Trophoblast cell (in vitro differentiated cells and primary cell): ENCODE results near the gene MGAT3.
A peak's percentile ranks its signal among the peaks of the same experiment; 100 is the strongest.

ENCODE experiments used
- DNase-seq, 2 donors: peaks; one replicate each; pipeline ENCODE4 v3.0.0-alpha.2; 2016
- H2AFZ ChIP-seq: 2 replicates; pipeline ENCODE4 v1.6.1; 2013; ENCODE audit warnings: low read length, moderate library complexity, mild to moderate bottlenecking; ENCODE audit not compliant: insufficient read depth, poor library complexity
- H2AK5ac ChIP-seq: 2 replicates; pipeline ENCODE4 v1.6.1; 2013; ENCODE audit warnings: mild to moderate bottlenecking, low read length
- H2BK120ac ChIP-seq: 2 replicates; pipeline ENCODE4 v1.6.1; 2013; ENCODE audit warnings: low read length, mild to moderate bottlenecking, moderate library complexity; ENCODE audit not compliant: insufficient read depth, poor library complexity
- H2BK12ac ChIP-seq: 2 replicates; pipeline ENCODE4 v1.6.1; 2013; ENCODE audit warnings: mild to moderate bottlenecking, low read length, moderate library complexity
- H2BK5ac ChIP-seq: 2 replicates; pipeline ENCODE4 v1.6.1; 2013; ENCODE audit warnings: low read length, low read depth, moderate library complexity, mild to moderate bottlenecking; ENCODE audit not compliant: poor library complexity
- H3K14ac ChIP-seq: 2 replicates; pipeline ENCODE4 v1.6.1; 2013; ENCODE audit warnings: mild to moderate bottlenecking, low read length
- H3K18ac ChIP-seq: 2 replicates; pipeline ENCODE4 v1.6.1; 2013; ENCODE audit warnings: mild to moderate bottlenecking, low read length
- H3K23ac ChIP-seq: 2 replicates; pipeline ENCODE4 v1.6.1; 2013; ENCODE audit warnings: low read length
- H3K27ac ChIP-seq: 2 replicates; pipeline ENCODE4 v1.5.1; 2013; ENCODE audit warnings: low read depth, mild to moderate bottlenecking, inconsistent platforms, low read length, moderate library complexity
- H3K27me3 ChIP-seq: 2 replicates; pipeline ENCODE4 v1.6.1; 2013; ENCODE audit warnings: inconsistent platforms, mild to moderate bottlenecking, low read length, moderate library complexity; ENCODE audit not compliant: insufficient read depth
- H3K36me3 ChIP-seq, 2 experiments: 1 replicate in 1 of 2; 2 replicates in 1 of 2; pipeline ENCODE4 v1.6.1; 2013; ENCODE audit warnings: low read length in 2 of 2, mild to moderate bottlenecking in 2 of 2, moderate library complexity in 1 of 2; ENCODE audit not compliant: insufficient read depth in 2 of 2, control insufficient read depth in 1 of 2
- H3K4ac ChIP-seq: 2 replicates; pipeline ENCODE4 v1.6.1; 2013; ENCODE audit warnings: low read depth, mild to moderate bottlenecking, low read length, moderate library complexity
- H3K4me1 ChIP-seq, 2 experiments: 1 replicate in 1 of 2; 2 replicates in 1 of 2; pipeline ENCODE4 v1.6.1; 2013; ENCODE audit warnings: low read length in 2 of 2, mild to moderate bottlenecking in 2 of 2, moderate library complexity in 1 of 2; ENCODE audit not compliant: insufficient read depth in 2 of 2, control insufficient read depth in 1 of 2
- H3K4me2 ChIP-seq: 2 replicates; pipeline ENCODE4 v1.6.1; 2013; ENCODE audit warnings: inconsistent platforms, mild to moderate bottlenecking, low read length, moderate library complexity
- H3K4me3 ChIP-seq: 2 replicates; pipeline ENCODE4 v1.5.1; 2013; ENCODE audit warnings: mild to moderate bottlenecking, low read depth, low read length, inconsistent platforms
- H3K79me1 ChIP-seq: one replicate; pipeline ENCODE4 v1.6.1; 2013; ENCODE audit warnings: low read length
- H3K79me2 ChIP-seq: 2 replicates; pipeline ENCODE4 v1.6.1; 2013; ENCODE audit warnings: low read length, mild to moderate bottlenecking; ENCODE audit not compliant: control insufficient read depth, insufficient read depth, poor library complexity
- H3K9ac ChIP-seq: 2 replicates; pipeline ENCODE4 v1.6.1; 2013; ENCODE audit warnings: mild to moderate bottlenecking, low read length
- H3K9me3 ChIP-seq: 2 replicates; pipeline ENCODE4 v1.6.1; 2013; ENCODE audit warnings: low read depth, mild to moderate bottlenecking, control low read depth, inconsistent platforms, low read length; ENCODE audit not compliant: insufficient read depth
- H4K12ac ChIP-seq: 2 replicates; pipeline ENCODE4 v1.6.1; 2013; ENCODE audit warnings: low read depth, mild to moderate bottlenecking, low read length, moderate library complexity
- H4K8ac ChIP-seq: 2 replicates; pipeline ENCODE4 v1.6.1; 2013; ENCODE audit warnings: low read depth, mild to moderate bottlenecking, low read length, moderate library complexity
- H4K91ac ChIP-seq: one replicate; pipeline ENCODE4 v1.6.1; 2013; ENCODE audit warnings: low read depth, mild to moderate bottlenecking, low read length, moderate library complexity
- WGBS: extraction: QIAGEN DNeasy Blood & Tissue Kit; methylation state at CpG from one replicate; pipeline ENCODE4 v1.1.7; 2013; ENCODE audit warnings: missing lambda C conversion rate; ENCODE audit not compliant: insufficient read length, insufficient coverage; ENCODE audit errors: extremely low coverage; 5-methylcytosine and 5-hydroxymethylcytosine counted together

Gene MGAT3

DNA sequence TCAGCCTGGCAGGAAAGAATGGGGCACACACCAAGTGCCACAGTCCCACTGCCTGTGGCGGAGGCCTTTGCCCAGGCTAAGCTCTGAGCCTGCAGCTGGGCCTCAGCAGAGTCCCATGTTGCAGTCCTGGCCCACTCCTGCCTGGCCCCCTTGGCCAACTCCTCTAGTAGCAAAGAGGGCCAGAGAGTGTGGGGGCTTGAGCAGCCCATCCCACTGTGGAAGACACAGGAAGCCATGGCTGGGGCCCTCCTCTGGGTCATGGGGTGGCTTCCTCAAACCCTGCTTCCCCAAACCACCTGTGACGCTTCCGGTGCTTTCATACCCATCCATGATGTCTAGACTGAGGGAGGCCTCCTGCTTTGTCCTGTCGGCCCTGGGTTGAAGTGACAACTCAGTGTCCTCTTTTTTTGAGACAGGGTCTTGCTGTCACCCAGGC is 69.9 kb downstream of the MGAT3 start:
- Histone ChIP-seq H3K4ac (no peak overlapping the region), H3K23ac (no peak overlapping the region), H3K79me1 (peaks cover 2% of the 10 kb centered on the region), H4K8ac (no peak overlapping the region), H3K18ac (no peak overlapping the region), H3K9ac (no peak overlapping the region), H2BK12ac (no peak overlapping the region), H2AK5ac (no peak overlapping the region), H4K91ac (no peak overlapping the region), H3K27me3 (no peaks in the 10 kb centered on the region), H3K27ac (peak overlapping the region; percentile 26), H3K4me1 (peaks cover 11 to 29% of the 10 kb centered on the region in 2 experiments), H3K14ac (no peak overlapping the region), H2BK5ac (no peak overlapping the region), H2AFZ (no peak overlapping the region), H3K36me3 (peaks cover 44 to 55% of the 10 kb centered on the region in 2 experiments), H4K12ac (no peak overlapping the region), H3K4me2 (no peak overlapping the region), H3K9me3 (no peaks in the 10 kb centered on the region), H3K4me3 (no peak overlapping the region), H2BK120ac (no peak overlapping the region), H3K79me2 (peaks cover 5% of the 10 kb centered on the region)
- WGBS = no CpG with 5 or more reads among the region's 4 CpGs
- peak in 1 of 2 donors; percentile 55 for DNase-seq

DNA sequence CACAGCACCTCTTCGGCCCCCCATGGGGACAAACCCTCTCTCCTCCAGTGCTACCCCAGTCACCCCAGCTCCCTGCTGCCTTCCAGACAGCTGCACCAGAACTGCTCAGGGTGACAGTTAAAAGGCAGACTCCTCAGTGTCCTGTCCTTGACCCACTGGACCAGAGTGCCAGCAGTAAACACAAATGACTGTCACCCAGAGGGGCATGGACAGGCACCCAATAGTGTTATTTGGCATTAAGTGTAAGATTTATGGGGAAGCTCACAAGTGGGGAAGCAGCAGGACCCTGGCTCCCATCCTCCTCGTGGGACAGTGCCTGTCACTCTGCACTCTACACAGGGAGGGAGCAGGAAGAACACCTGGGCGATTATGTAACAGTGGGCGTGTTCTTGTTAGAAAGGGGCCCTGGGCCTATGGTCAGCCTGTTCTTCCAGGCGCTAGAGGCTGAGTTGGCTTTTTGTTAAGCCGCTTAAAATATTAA is 70.7 kb downstream of the MGAT3 start:
- no peak overlapping the region for H3K18ac ChIP-seq
- peaks cover 8% of the 10 kb centered on the region for H3K79me1 ChIP-seq
- no peak overlapping the region for H3K14ac ChIP-seq
- no peak overlapping the region for H4K12ac ChIP-seq
- DNase-seq = peak; percentile 85 to 93
- no peak overlapping the region for H3K4me2 ChIP-seq
- no CpG with 5 or more reads among the region's 6 CpGs for WGBS
- H3K4me3 ChIP-seq = no peak overlapping the region
- peak overlapping the region; percentile 30 for H3K27ac ChIP-seq
- H4K8ac ChIP-seq = no peak overlapping the region
- H2BK5ac ChIP-seq = no peak overlapping the region
- H3K9ac ChIP-seq = no peak overlapping the region
- H3K79me2 ChIP-seq = peaks cover 11% of the 10 kb centered on the region
- H3K23ac ChIP-seq = no peak overlapping the region
- H3K36me3 ChIP-seq = peaks cover 38 to 48% of the 10 kb centered on the region in 2 experiments
- H3K9me3 ChIP-seq = no peaks in the 10 kb centered on the region
- H3K4me1 ChIP-seq = peaks cover 9 to 32% of the 10 kb centered on the region in 2 experiments
- no peak overlapping the region for H4K91ac ChIP-seq
- H3K4ac ChIP-seq = no peak overlapping the region
- H2AK5ac ChIP-seq = no peak overlapping the region
- H2BK12ac ChIP-seq = no peak overlapping the region
- H3K27me3 ChIP-seq = no peaks in the 10 kb centered on the region
- H2AFZ ChIP-seq = no peak overlapping the region
- H2BK120ac ChIP-seq = no peak overlapping the region

GRCh38 chr22:39528080-39528661 is 71.4 kb downstream of the MGAT3 start:
- Histone ChIP-seq H2BK120ac (no peak overlapping the region), H2AK5ac (no peak overlapping the region), H3K4ac (no peak overlapping the region), H3K4me3 (no peak overlapping the region), H3K4me1 (peaks cover 7 to 26% of the 10 kb centered on the region in 2 experiments), H3K23ac (no peak overlapping the region), H3K79me1 (peaks cover 5% of the 10 kb centered on the region), H3K36me3 (peaks cover 31 to 41% of the 10 kb centered on the region in 2 experiments), H3K9ac (no peak overlapping the region), H3K27ac (peak overlapping the region; percentile 30), H4K8ac (no peak overlapping the region), H3K18ac (no peak overlapping the region), H3K14ac (no peak overlapping the region), H4K91ac (no peak overlapping the region), H2BK12ac (no peak overlapping the region), H2BK5ac (no peak overlapping the region), H3K79me2 (peaks cover 9% of the 10 kb centered on the region), H3K9me3 (no peaks in the 10 kb centered on the region), H3K27me3 (no peaks in the 10 kb centered on the region), H4K12ac (no peak overlapping the region), H3K4me2 (peak overlapping the region; percentile 5), H2AFZ (no peak overlapping the region)
- WGBS = no CpG with 5 or more reads among the region's 12 CpGs
- DNase-seq = peak; percentile 98 to 100

DNA sequence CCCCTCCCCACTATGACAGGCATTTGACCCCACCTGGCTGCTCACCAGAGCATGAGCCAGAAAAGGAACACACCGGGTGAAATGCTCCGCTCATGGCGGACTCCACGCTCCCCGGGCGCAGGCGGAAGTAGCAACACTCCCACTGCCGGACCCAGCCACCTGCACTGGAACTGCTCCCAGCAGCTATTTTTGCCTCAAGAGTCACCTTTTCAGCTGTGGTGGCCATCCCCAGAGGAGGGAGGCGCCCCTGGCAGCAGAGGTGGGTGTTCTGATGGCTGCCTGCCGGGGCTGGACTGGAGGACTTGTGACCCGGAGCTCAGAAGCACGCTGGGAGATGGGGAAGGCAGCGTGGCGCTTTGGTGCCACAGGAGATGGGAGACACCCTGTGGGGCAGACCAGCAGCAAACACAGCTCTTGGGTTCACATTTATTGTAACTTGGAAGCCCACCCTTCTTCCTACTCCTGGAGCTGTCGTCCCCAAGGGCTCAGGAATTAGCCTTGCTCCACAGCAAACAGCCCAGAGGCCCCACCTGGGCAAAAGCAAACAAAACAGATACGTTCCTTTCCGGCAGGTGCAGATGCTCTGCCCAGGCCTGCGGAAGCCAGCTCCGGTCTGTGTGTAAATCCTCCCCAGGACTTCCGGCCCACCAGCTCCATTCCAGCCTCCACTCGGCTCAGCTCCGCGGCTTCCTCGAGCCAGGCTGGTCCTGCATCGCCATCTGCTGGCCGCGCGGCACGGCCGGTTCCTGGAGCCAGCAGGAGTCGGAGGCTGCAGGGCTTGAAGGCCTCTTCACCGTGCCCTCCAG is 72.1 kb downstream of the MGAT3 start:
- no peak overlapping the region for H2BK120ac ChIP-seq
- H2AFZ ChIP-seq = no peak overlapping the region
- no peak overlapping the region for H3K23ac ChIP-seq
- H2BK12ac ChIP-seq = no peak overlapping the region
- no peak overlapping the region for H3K4me2 ChIP-seq
- no peak overlapping the region for H2BK5ac ChIP-seq
- H4K8ac ChIP-seq = no peak overlapping the region
- no peak overlapping the region for H3K14ac ChIP-seq
- H3K79me2 ChIP-seq = peaks cover 9% of the 10 kb centered on the region
- H3K4ac ChIP-seq = no peak overlapping the region
- DNase-seq = peak; percentile 90 to 95
- no peak overlapping the region for H4K12ac ChIP-seq
- H3K9me3 ChIP-seq = no peaks in the 10 kb centered on the region
- H2AK5ac ChIP-seq = no peak overlapping the region
- H3K18ac ChIP-seq = no peak overlapping the region
- no peak overlapping the region for H3K9ac ChIP-seq
- H4K91ac ChIP-seq = no peak overlapping the region
- peaks cover 5% of the 10 kb centered on the region for H3K79me1 ChIP-seq
- peaks cover 7 to 22% of the 10 kb centered on the region in 2 experiments for H3K4me1 ChIP-seq
- no peaks in the 10 kb centered on the region for H3K27me3 ChIP-seq
- no CpG with 5 or more reads among the region's 32 CpGs for WGBS
- no peak overlapping the region for H3K27ac ChIP-seq
- H3K36me3 ChIP-seq = peaks cover 26 to 37% of the 10 kb centered on the region in 2 experiments
- no peak overlapping the region for H3K4me3 ChIP-seq
